Inferior parietal cortex (tissue), 1 donor: Measurements from ENCODE around the gene TRIM37.

Experiments
- DNase-seq: peaks from one replicate; pipeline ENCODE4 v3.0.0-alpha.2; 2016; ENCODE audit errors: extremely low spot score

TRIM37 gene

DNA sequence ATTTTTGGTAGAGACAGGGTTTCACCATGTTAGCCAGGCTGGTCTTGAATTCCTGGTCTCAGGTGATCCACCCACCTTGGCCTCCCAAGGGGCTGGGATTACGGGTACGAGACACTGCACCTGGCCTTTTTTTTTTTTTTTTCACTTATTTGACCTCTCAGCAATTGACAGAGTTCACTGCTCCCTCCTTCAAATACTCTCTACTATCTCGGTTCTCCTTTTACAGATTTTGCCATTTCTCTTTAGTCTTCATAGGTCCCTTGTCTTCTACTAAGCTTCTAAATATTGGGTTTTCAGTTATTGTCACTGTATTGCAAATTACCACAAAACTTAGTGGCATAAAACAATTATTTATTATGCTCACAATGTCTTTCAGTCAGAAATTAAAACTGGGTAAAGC, 159.3 kb downstream of the TRIM37 start:
- no peak for DNase-seq

DNA sequence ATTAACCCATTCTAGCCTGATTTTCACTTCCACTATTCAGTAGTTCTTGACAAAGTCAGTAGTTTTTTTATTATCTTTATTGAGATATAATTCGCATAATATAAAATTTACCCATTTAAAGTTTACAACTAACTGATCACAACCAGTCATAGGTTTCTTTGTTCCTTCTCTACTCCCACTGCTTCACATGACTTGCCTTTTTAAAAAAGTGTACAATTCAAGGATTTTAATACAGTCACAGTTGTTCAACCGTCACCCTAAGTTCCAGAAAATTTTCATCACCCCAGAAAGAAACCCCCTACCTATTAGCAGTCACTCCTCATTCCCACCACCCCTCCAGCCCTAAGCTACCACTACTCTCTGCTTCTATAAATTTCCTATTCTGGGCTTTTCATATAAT, 162.5 kb downstream of the TRIM37 start:
- DNase-seq, result no peak

DNA sequence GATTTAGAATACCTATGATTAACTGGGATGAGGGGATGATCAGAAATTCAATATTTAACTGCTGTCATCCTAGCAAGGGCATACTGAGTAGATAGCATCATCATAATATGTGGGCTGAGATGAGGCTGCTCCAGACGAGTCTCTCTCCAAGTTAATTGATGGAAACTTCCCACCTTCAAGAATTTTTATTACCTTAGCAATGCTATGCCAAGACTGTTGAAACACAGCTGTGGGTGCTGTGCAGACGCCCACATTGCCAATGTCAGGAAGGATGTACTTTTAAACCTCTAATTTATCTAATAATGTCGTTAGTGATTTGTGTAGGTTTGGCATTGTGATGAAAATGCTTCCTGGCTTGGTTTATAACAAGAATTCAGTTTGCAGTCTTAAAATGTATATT, 170.4 kb downstream of the TRIM37 start:
- DNase-seq, result no peak

DNA sequence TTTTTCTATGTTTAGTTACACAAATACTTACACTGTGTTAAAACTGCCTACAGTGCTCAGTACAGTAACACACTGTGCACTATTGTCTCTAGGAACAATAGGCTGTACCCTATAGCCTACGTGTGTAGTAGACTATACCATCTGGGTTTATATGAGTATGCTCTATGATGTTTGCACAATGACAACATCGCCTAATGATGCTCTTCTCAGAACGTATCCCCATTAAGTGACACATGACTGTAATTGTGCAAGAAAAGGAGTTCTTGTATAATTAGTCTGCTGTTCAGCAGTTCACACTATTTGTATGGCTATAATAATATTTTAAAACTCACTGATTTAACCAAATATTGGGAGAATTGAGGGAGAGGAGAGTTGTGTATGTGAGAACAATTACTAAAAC, 173.7 kb downstream of the TRIM37 start:
- DNase-seq, result no peak
